Measurements from ENCODE around the gene RASSF5. TPM values are rescaled to one million over a fixed set of nuclear protein-coding genes. Genes with fewer than 3 reads are reported as not detected.

Gene RASSF5
- total RNA-seq, 1 experiment from 2014 or later = 0.75 TPM

- Histone ChIP-seq H3K27me3 (replicated peaks; ENCODE audit: insufficient read depth, low read depth, low read length, poor library complexity) (no peaks in the 10 kb centered on the region), H3K27ac (ENCODE audit: low read depth, low read length, poor library complexity, severe bottlenecking) (no peak overlapping the region), H3K9me3 (ENCODE audit: low read depth, low read length, poor library complexity, severe bottlenecking) (no peaks in the 10 kb centered on the region), H3K4me1 (ENCODE audit: insufficient read depth, low read length, poor library complexity, severe bottlenecking) (no peaks in the 10 kb centered on the region), H3K4me3 (ENCODE audit: low read depth, low read length, poor library complexity, severe bottlenecking) (no peak overlapping the region), H3K36me3 (ENCODE audit: insufficient read depth, low read length, poor library complexity, severe bottlenecking) (no peaks in the 10 kb centered on the region)
- DNase-seq (ENCODE audit: low spot score) = no peak
- intact Hi-C loops (cut with micrococcal nuclease; ENCODE audit: unreplicated experiment) = no loop called here
- TF ChIP-seq EZH2 (IDR thresholded peaks at IDR 0.05; ENCODE audit: borderline replicate concordance, low read depth, low read length, poor library complexity, severe bottlenecking) (no peak), CTCF (conservative IDR thresholded peaks at IDR 0.05; ENCODE audit: low read depth, low read length) (no peak)
- CTCF ChIA-PET = interaction anchor here (0.9 kb wide), 1 partner anchor 229 kb away, joined by 13 read pairs; no protein-coding TSS in a partner anchor
- POLR2A ChIA-PET (ENCODE audit: low non-redundant PET) = no interaction called here
- BruUV-seq (replicated peaks) = no TSS peak
Measured at GRCh38 chr1:206537141-206537540, 29.8 kb downstream of the RASSF5 start.

- BruUV-seq (replicated peaks) = no TSS peak
- ChIA-PET CTCF (no interaction called here), POLR2A (ENCODE audit: low non-redundant PET) (no interaction called here)
- Histone ChIP-seq H3K36me3 (ENCODE audit: insufficient read depth, low read length, poor library complexity, severe bottlenecking) (no peaks in the 10 kb centered on the region), H3K27ac (ENCODE audit: low read depth, low read length, poor library complexity, severe bottlenecking) (no peak overlapping the region), H3K4me3 (ENCODE audit: low read depth, low read length, poor library complexity, severe bottlenecking) (no peak overlapping the region), H3K27me3 (replicated peaks; ENCODE audit: insufficient read depth, low read depth, low read length, poor library complexity) (no peaks in the 10 kb centered on the region), H3K4me1 (ENCODE audit: insufficient read depth, low read length, poor library complexity, severe bottlenecking) (no peaks in the 10 kb centered on the region), H3K9me3 (ENCODE audit: low read depth, low read length, poor library complexity, severe bottlenecking) (no peaks in the 10 kb centered on the region)
- TF ChIP-seq CTCF (conservative IDR thresholded peaks at IDR 0.05; ENCODE audit: low read depth, low read length) (no peak), EZH2 (IDR thresholded peaks at IDR 0.05; ENCODE audit: borderline replicate concordance, low read depth, low read length, poor library complexity, severe bottlenecking) (no peak)
- intact Hi-C loops (cut with micrococcal nuclease; ENCODE audit: unreplicated experiment) = no loop called here
- DNase-seq (ENCODE audit: low spot score) = no peak
Measured at GRCh38 chr1:206538086-206538770, 30.9 kb downstream of the RASSF5 start.

- POLR2A ChIA-PET (ENCODE audit: low non-redundant PET) = no interaction called here
- no TSS peak for BruUV-seq (replicated peaks)
- intact Hi-C loops (cut with micrococcal nuclease; ENCODE audit: unreplicated experiment) = no loop called here
- Histone ChIP-seq H3K4me3 (ENCODE audit: low read depth, low read length, poor library complexity, severe bottlenecking) (no peak overlapping the region), H3K36me3 (ENCODE audit: insufficient read depth, low read length, poor library complexity, severe bottlenecking) (no peaks in the 10 kb centered on the region), H3K4me1 (ENCODE audit: insufficient read depth, low read length, poor library complexity, severe bottlenecking) (no peaks in the 10 kb centered on the region), H3K27ac (ENCODE audit: low read depth, low read length, poor library complexity, severe bottlenecking) (no peak overlapping the region), H3K9me3 (ENCODE audit: low read depth, low read length, poor library complexity, severe bottlenecking) (no peaks in the 10 kb centered on the region), H3K27me3 (replicated peaks; ENCODE audit: insufficient read depth, low read depth, low read length, poor library complexity) (no peaks in the 10 kb centered on the region)
- TF ChIP-seq CTCF (conservative IDR thresholded peaks at IDR 0.05; ENCODE audit: low read depth, low read length) = no peak
- TF ChIP-seq EZH2 (IDR thresholded peaks at IDR 0.05; ENCODE audit: borderline replicate concordance, low read depth, low read length, poor library complexity, severe bottlenecking) = no peak
- no peak for DNase-seq (ENCODE audit: low spot score)
- CTCF ChIA-PET = no interaction called here
Measured at GRCh38 chr1:206538901-206539640, 31.7 kb downstream of the RASSF5 start.

All from A673 (cell line).